H1 (cell line): ENCODE measurements around the gene CPA1. TPM values are rescaled to one million over a fixed set of nuclear protein-coding genes. Genes with fewer than 3 reads are reported as not detected.

Experiments used
- CEBPB ChIP-seq: IDR thresholded peaks from 2 replicates; pipeline ENCODE4 v1.6.1; 2012; ENCODE audit warnings: low read depth, low read length
- HDAC6 ChIP-seq: IDR thresholded peaks from one replicate; pipeline ENCODE4 v1.7.1; 2012; ENCODE audit warnings: low read depth, mild to moderate bottlenecking, inconsistent platforms, low read length, moderate library complexity
- POLR2A ChIP-seq, 2 experiments: IDR thresholded peaks; 1 replicate in 1 of 2; 2 replicates in 1 of 2; pipeline ENCODE4 v1.6.1; 2011; ENCODE audit warnings: low read depth in 2 of 2, low read length in 2 of 2, mild to moderate bottlenecking in 2 of 2; ENCODE audit errors: control extremely low read depth in 1 of 2
- TAF1 ChIP-seq: IDR thresholded peaks from 2 replicates; pipeline ENCODE4 v1.6.1; 2011; ENCODE audit warnings: mild to moderate bottlenecking, low read depth, low read length
- polyA plus RNA-seq, 7 experiments: library from polyadenylated mRNA; depleted of rRNA in 3 of 7; stranded (reverse) in 5 of 7; unstranded in 2 of 7; fragments of >200 nt in 5 of 7; fragments of 200-250 nt in 2 of 7; gene quantifications; 1 replicate in 5 of 7; 2 replicates in 1 of 7; 4 replicates in 1 of 7; pipeline versions ENCODE4 v1.2.1 to v1.2.3, GENCODE V29; 2011 to 2013; ENCODE audit warnings: missing spikeins in 2 of 7, mixed read lengths in 2 of 7
- total RNA-seq: library from RNA; stranded (reverse); fragmentation: NEBNext Ultra II Directional; extraction: Animal tissue kit (Norgen Biotek cat#: 25700); gene quantifications from 2 replicates; pipeline ENCODE4 v1.2.1, GENCODE V29; 2021

Gene CPA1
- total and polyA plus RNA-seq, 2 of the 8 experiments (the other 6 are each of a cell fraction or from before 2014, with no cell fraction given) = not detected

DNA sequence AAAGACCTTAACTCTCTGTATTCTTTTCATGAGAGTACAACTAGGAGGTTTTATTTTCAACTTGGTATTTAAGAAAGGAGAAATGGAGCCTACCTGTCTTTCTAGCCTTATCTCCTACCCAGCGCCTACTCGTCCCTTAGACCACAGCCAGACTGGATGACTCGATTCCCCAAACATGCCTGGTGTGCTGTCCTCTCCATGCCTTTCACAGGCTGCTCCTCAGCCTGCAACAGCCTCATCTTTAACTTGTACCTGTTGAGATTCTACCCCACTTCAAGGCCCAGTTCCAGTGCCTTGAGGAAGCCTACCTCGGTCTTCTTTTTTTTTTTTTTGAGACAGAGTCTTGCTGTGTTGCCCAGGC is 29.4 kb downstream of the CPA1 start (continued):
- TF ChIP-seq TAF1 (no peak), HDAC6 (no peak), POLR2A (IDR thresholded peaks at IDR 0.05; ENCODE audit: control extremely low read depth in 1 of 2, low read depth in 2 of 2, low read length in 2 of 2) (no peak), CEBPB (no peak)
- TF ChIP-seq, all 59 proteins: peak for 0
